SH-SY5Y (cell line): ENCODE data around the gene PRPF39.

ENCODE experiments used
- GATA2 ChIP-seq: IDR thresholded peaks from 2 replicates; pipeline ENCODE4 v1.6.1; 2011; ENCODE audit warnings: mild to moderate bottlenecking, low read depth, low read length
- GATA3 ChIP-seq: IDR thresholded peaks from 2 replicates; pipeline ENCODE4 v1.6.1; 2011; ENCODE audit warnings: low read depth, mild to moderate bottlenecking, low read length, moderate library complexity

DNA sequence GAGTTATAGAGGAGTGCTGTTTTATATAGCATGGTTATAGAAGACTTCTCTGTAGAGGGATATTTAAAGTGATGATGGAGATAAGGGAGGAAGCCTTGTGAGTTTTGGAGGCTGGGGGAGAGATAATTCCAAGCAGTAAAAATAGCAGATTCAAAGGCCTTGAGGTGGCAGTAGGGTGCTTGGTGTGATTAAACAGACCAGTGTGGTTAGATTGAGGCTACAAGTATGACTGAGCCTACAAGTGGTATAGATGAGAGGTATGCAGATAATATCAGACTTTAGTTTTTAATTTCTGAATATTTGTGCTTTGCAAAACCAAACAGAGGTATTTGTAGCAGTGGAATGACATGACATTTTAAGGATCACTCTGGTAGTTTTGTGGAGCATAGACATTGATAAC is 72.2 kb downstream of the PRPF39 start:
- TF ChIP-seq GATA3, result no peak
- no peak for TF ChIP-seq GATA2
